Ureter (tissue), 1 donor: ENCODE measurements around the gene CPZ. TPM values are rescaled to one million over a fixed set of nuclear protein-coding genes. Genes with fewer than 3 reads are reported as not detected.

Source experiments
- DNase-seq: peaks from one replicate; pipeline ENCODE4 v3.0.0-alpha.2; 2020; ENCODE audit warnings: low spot score
- total RNA-seq: library from RNA; stranded (reverse); gene quantifications from one replicate; pipeline ENCODE4 v1.2.4, GENCODE V29; 2023
- donor health status: DM: yes; HTN: yes; CAD: no.

CPZ gene
- total RNA-seq, 1 donor from 2014 or later = 7.4 TPM

DNA sequence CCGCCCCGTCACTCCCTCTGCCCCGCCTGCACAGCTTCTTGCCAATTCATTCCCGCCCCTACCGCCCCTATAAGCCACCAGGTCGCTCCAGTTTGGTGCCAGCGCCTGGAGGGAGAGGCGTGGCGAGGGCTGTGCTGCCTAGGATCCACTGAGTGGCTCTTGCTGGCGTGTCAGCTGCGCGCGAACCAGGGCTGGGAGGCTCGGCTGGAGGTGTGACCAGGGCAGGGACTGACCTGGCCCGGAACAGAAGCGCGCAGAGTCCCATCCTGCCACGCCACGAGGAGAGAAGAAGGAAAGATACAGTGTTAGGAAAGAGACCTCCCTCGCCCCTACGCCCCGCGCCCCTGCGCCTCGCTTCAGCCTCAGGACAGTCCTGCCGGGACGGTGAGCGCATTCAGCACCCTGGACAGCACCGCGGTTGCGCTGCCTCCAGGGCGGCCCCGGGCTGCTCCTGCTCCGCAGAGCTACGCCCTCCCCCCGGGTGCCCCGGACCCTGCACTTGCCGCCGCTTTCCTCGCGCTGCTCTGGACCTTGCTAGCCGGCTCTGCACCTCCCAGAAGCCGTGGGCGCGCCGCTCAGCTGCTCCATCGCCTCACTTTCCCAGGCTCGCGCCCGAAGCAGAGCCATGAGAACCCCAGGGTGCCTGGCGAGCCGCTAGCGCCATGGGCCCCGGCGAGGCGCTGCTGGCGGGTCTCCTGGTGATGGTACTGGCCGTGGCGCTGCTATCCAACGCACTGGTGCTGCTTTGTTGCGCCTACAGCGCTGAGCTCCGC lies 12.1 kb upstream of the CPZ start, which contains the start of gene GPR78:
GPR78 (plus strand) TSS at position 72 of the 773 bp plus-strand sequence; CDS start at position 663, 591 bp downstream.
- no peak for DNase-seq

DNA sequence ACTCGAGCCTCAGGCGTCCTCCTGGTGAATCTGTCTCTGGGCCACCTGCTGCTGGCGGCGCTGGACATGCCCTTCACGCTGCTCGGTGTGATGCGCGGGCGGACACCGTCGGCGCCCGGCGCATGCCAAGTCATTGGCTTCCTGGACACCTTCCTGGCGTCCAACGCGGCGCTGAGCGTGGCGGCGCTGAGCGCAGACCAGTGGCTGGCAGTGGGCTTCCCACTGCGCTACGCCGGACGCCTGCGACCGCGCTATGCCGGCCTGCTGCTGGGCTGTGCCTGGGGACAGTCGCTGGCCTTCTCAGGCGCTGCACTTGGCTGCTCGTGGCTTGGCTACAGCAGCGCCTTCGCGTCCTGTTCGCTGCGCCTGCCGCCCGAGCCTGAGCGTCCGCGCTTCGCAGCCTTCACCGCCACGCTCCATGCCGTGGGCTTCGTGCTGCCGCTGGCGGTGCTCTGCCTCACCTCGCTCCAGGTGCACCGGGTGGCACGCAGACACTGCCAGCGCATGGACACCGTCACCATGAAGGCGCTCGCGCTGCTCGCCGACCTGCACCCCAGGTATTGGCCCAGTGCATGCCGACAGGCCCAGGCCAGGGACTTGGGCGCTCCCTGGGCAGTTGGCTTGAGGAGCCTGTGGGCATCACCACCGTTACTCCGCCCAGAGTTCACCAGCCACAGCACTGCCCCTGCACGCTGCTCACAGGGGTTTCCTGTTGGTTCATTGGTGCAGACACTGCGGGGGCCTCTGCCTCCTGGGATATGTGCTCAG lies 11.3 kb upstream of the CPZ start:
- no peak for DNase-seq

DNA sequence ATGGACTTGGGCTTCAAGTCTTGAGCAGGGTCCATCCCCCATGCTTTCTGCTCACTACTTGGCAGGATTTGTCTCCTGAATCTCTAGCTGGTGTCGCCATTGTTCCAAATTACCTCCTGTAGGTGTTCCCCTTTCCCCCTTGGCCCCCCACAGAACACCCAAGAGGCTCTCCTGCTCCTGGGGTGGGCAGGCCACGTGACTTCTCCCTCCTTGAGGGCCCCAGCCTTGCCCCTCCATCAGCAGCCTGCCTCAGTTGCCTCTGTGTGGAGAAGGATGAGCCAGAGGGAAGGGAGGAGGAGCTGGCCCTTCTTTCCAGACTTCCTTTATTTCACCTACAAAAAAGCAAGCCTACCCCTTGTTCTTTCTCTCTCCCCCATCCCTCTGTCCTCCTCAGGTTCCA lies 10.5 kb upstream of the CPZ start:
- DNase-seq = no peak

DNA sequence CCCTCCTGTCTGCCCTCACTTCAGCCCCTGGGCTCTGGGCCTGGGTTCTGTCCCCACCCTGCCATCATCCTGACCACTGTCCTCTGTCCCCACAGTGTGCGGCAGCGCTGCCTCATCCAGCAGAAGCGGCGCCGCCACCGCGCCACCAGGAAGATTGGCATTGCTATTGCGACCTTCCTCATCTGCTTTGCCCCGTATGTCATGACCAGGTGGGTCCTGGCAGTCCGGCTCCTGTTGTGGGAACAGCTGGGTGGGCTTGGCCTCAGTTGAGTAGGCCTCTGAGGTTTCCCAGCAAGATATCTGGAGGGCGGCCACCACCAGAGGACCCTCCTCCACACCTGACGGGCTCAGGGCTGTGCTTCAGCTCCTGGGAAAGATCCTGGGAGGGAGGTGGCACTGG lies 10.1 kb upstream of the CPZ start:
- DNase-seq = no peak

DNA sequence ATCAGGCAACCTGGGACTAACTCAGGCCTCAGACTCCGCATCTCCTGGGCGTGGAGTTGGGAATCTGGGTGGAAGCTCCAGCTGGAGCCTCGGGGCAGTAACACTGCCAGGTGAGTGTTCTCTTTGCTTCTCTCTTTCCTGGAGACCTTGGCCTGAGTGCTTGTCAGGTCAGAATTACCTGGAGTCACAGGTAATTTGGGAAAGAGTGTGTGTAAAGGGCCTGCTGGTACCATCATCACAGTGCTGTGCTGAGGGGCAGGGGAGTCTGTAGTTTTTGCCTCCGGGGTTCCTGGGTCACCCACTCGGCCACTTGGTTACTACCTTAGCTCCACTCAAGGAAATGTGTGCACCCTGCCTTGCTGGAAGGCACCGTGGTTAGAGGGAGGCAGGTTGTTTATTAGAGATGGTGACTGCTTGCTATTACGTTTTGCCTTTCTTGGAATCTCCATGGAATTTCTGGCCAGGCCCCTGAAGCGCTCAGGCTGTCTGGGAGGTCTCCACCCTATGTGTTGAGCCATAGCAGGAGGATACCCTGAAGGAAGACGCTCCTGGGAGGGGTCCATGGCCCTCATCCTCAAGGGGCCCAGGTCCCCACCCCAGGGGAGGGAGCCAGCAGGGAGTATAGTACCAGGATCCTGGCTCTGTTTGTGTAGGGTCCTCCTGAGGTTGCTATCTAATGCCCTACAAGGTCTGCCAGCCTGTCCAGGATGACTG lies 9.5 kb upstream of the CPZ start:
- DNase-seq = no peak

DNA sequence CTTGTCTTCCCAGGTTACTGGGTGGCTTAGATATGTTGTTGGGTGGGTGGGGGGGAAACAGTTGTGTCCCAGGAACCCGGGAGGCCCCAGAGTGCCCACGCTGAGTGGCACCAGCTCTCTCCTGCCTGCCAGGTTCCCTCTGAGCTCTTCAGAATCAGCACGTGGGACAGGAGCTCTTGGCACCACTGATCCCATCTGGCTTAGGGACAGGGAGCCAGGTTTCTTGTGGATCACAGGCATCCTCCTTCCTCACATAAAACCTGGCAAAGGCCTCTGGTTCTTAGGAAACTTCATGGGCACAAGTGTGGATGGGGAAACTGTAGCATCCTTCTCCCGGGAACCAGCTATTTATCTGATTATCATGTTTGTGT lies 8.9 kb upstream of the CPZ start:
- no peak for DNase-seq

DNA sequence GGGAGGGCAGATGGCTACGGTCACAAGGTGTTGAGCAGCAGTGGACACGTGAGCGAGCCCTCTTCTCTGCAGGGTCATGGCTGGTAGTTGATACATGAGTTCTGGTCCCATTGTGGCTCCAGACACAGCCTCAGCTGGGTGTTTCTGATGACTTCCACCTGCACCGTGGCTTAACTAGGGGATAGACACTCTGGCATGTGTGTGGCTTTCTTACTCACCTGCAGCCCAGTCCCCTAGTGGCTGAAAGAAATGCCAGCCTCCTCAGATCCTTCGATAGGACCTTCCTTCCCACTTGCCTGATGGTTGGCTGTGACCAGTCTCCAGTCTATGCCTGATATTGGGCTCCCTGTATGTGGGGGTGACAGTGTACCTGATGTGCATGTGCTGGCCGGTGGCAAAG lies 7.4 kb upstream of the CPZ start:
- DNase-seq = no peak

DNA sequence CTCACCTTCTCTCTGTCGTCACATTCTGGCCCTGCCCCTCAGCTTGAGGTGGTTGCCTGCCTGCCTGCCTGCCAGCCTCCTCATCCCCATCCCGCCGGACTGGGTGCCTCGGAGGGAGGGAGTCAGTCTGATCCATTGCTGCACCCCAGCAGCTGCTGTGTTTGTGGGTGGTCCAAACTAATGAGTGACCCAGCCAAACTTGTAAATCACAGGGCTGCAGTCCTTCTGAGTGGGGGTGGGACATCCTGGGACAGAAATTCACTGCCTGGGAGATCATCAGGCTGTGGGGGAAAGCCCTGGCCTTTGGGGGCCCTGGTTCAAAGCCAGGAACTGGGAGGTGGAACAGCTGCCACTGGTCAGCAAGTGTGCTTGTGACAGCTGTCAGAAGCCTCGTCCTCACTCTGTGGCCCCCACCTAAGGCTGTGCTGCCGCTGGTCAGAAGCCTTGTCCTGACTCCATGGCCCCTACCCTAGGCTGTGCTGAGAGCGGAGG lies 6.8 kb upstream of the CPZ start:
- no peak for DNase-seq

DNA sequence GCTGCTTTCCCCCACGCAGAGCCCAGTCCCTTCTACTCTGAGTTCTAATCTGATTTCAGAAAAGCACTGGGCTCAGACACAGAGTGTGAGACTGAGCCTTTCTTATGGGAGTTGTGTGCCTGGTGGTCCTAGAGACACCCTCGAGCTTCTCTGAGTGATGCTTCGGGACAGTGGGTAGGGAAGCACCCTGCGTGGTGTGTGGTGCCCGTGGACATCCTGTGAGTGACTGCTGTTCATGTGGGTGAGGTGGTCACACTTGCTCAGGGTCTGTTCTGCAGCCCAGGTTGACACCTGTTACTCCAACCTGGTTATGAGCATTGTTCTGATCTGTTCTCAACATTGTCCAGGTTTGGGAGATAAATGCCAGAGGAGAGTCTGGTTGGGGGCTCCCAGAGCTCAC lies 6.3 kb upstream of the CPZ start:
- no peak for DNase-seq

DNA sequence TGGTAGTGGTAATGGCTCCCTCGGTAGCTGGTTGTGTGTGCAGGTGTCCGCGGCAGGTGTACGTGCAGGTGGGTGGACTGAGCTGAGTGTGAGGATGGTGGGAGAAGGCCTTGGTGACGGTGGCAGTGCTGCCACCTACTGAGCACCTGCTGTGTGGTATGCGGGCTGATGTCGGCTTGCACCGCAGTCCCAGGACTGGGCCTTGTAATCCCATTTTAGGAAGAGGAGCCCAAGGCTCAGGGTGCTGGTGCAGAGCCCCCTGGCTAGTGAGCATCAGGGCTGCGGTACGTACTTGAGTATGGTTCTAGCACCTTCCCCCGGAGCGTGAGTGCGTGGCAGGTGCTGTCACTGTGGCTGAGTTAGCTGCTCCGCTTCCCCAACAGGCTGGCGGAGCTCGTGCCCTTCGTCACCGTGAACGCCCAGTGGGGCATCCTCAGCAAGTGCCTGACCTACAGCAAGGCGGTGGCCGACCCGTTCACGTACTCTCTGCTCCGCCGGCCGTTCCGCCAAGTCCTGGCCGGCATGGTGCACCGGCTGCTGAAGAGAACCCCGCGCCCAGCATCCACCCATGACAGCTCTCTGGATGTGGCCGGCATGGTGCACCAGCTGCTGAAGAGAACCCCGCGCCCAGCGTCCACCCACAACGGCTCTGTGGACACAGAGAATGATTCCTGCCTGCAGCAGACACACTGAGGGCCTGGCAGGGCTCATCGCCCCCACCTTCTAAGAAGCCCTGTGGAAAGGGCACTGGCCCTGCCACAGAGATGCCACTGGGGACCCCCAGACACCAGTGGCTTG lies 5.7 kb upstream of the CPZ start:
- no peak for DNase-seq

DNA sequence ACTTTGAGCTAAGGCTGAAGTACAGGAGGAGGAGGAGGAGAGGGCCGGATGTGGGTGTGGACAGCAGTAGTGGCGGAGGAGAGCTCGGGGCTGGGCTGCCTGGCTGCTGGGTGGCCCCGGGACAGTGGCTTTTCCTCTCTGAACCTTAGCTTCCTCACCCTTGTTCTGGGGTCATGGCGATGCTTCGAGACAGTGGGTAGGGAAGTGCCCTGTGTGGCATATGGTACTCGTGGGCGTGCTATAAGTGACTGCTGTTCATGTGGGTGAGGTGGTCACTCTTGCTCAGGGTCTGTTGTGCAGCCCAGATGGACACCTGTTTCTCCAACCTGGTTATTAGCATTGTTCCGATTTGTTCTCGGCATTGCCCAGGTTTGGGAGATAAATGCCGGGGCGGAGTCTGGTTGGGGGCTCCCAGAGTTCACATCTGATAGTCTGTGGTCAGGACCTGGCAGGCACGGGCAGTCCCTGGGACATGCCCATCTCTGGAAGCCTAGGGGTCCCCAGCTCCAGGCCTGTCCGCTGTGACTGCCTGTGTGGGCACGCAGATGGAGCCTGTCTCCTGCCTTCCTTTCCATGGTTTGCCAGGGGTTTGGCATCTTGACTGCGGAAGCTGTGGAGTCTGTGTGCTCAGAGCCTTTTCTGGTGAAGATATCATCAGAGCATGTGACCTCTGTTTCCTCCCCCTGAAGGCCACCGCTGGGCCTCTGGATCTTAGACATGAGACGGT lies 4.9 kb upstream of the CPZ start:
- DNase-seq = no peak

DNA sequence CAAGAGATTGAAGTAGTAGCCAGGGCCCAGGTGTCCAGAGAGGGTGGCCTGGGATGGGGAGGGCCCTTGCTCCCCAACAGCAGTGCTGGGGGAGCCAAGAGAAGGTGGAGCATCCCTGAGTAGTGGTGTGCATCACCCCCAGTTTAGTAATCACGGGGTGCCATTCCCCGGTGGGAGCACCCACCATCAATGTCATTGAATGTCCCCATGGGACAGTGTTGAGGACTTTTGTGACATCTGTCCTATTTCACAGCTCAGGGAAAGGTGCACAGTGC lies 4.4 kb upstream of the CPZ start:
- no peak for DNase-seq

DNA sequence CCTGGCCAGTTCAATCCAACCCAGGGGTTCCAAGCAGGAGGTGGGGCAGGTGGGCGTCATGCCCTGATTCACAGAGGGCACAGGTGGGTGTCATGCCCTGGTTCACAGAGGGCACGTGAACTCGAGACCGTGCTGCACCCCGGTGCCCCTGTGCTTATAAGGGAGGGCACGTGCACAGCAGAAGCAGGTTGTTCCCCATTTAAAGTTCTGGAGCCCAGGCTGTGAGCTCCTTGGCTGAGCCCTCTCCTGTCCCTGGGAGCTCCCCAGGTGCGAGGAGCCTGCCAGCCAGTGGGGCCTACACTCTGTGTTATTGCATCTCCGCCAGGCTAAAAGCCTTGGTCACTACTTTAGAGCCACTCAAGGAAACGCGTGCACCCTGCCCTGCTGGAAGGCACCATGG lies 3.2 kb upstream of the CPZ start:
- DNase-seq = no peak

DNA sequence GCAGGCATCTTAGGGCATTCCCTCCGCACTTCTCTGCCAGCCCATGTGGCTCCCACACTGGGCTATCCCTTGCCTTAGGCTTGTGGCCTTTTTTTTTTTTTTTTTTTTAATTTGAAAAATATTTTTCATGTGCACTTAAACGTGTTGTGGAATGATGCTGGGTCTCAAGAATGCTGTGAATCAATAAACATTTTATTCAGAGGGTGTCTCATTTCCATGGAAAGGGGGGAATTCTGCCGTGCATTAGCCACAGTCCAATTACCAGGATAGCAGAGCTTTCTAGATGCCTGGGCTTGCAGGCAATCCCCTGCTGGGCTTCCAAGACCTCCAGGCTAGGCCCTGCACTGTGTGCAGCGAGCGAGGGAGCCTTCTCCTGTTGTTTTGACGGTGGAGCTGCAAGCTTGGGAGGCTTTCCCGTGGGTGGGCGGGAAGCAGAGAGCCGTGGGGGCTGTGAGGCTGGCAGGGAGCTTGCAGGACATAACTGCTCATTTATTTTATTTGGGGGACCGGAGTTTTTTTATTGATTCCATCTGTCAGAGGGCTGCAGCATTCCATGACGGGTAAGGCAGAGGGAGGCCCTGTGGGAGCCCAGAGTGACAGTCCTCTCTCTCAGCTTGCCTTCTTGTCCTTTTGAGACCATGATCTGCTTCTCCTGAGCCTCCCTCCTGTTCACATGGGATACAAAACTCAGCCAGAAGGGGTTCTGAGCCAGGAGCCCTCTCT lies 2.6 kb upstream of the CPZ start:
- no peak for DNase-seq

DNA sequence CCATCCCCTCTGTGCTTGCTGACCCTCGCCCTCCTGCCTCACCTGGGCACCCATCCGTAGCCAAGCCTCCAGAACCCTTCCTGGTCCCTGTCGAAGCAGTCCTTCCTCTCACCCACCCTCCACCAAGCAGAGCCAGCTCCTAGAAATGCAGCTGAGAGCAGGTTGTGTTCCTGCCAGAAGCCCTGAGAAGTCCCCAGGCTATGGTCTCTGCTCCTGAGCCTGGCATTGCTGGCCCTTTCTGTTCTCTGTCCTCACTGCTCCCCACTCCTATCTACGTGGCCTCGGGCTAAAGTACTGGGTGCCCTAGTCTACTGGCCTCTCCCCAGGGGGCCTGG lies 2.1 kb upstream of the CPZ start:
- no peak for DNase-seq

DNA sequence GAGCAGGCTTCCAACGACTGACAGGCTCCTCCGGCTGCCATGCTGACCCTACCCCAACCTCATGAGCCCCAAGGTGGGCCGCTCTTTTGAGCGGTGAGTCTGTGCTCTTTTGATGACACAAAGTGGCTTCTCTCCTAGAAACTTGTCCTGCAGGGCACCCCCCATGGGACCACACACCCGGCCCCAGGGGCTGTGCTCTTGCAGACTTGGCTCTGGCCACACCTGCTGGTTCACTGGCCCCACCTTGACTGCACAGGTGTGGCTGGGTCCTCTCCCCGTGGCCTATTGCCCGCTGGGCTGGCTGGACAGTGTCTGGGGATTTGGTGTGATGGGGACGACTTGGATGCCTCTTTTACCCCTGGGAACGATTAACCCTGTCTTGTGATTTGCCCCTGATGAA lies 1.5 kb upstream of the CPZ start:
- DNase-seq = no peak

DNA sequence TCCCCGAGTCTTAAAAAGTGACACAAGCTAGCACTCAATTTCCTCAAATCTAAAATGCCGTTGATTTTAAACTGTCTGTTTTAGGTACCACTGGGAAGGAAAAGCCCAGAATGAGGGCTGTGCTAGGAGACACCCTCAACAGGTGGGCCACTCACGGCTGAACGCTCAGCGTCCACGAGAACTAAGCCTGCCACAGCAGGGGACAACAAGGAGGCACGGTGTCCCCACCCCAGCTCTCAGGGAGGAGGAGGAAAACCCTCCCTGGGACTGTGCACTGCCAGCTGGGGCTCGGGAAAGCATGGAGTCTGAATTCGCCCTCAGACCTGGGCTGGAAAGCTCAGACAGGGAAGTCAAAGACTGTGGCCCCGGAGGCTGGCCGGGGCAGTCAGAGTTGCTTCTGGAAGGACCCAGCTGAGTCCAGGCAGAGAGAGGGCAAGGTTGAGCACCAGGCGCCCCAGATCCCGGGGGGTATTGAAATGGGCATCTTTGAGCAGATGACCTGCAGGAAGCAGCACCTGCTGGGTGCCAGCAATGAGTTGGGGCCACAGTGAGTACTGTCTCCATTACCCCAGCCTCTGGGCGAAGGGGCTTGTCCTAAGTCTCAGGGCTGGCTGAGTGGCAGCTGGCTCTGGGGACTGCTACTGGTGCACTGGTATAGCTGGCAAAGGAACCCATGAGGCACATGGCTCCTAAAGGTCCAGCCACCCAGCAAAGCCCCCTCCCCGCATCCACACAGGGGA lies 769 bp upstream of the CPZ start:
- DNase-seq = no peak

DNA sequence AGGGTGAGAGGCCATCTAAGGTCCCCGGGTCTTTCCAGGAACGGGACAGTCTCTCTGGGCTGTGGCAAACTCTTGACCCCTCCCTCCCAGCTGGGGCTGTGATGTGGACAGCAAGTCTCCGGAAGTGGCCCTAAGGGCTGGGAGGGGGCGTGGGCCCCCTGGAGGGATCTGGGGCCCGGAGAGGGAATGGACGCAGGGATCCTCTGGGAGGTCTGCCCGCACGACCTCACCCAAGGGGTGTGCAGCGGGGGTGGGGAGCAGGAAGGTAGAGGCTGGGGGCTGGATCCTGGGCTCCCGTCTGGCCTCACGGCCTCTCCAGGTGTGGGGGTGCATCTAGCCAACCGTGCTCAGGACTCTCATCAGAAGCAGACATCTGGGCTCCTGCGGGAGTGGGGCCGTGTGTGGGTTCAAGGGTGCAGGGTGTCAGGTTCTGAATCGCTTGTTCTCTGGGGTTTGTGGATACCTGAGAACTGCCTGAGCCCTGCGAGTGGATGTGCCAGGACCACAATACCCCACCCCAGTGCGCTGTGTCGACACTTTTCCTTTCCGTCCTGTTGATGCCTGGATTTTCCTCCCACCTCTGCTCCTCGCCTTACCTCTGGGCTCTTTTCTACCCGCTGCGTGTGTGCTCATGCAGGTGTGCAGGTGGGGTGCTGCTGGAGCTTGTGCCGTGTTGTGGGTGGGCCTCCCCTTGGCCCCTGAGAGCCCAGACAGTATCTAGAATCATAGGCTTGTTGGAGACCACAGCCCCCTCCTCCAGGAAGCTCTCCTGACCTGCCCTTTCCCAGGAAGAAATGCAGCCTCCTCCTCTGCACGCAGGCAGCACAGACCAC lies 915 bp downstream of the CPZ start:
- no peak for DNase-seq
